ENCODE results near the gene ACOT7.

ACOT7 gene

GRCh38 chr1:6241887-6242740, 151.5 kb downstream of the ACOT7 start:
- Histone ChIP-seq H3K27me3 (ENCODE audit: insufficient read depth, low read length, poor library complexity) (no peaks in the 10 kb centered on the region), H3K9ac (ENCODE audit: low read depth, low read length) (no peak overlapping the region), H3K4me1 (ENCODE audit: insufficient read depth, low read length) (peaks cover 8% of the 10 kb centered on the region), H3K27ac (ENCODE audit: low read length) (no peak overlapping the region), H3K4me3 (ENCODE audit: low read depth in 1 of 2, low read length in 2 of 2) (no peak overlapping the region), H3K4me2 (ENCODE audit: insufficient read depth, low read length) (no peak overlapping the region), H3K79me2 (ENCODE audit: insufficient read depth, low read length) (no peaks in the 10 kb centered on the region), H4K20me1 (ENCODE audit: insufficient read depth, low read length) (peaks cover 26% of the 10 kb centered on the region), H3K9me3 (ENCODE audit: insufficient read depth, low read length, severe bottlenecking) (no peaks in the 10 kb centered on the region), H3K36me3 (ENCODE audit: insufficient read depth, low read length) (no peaks in the 10 kb centered on the region), H2AFZ (ENCODE audit: low read depth, low read length) (no peak overlapping the region)
- no peak for DNase-seq
- TF ChIP-seq CTCF (IDR thresholded peaks at IDR 0.05; ENCODE audit: borderline replicate concordance, extremely low read depth, low read length, poor library complexity, severe bottlenecking) (no peak), EZH2 (IDR thresholded peaks at IDR 0.05; ENCODE audit: borderline replicate concordance, low read depth, low read length, severe bottlenecking) (no peak)
- no peak for ATAC-seq (ENCODE audit: insufficient read depth, low read depth)

GRCh38 chr1:6241107-6241886, 152.3 kb downstream of the ACOT7 start:
- no peak overlapping the region for H3K4me3 ChIP-seq (ENCODE audit: low read depth in 1 of 2, low read length in 2 of 2)
- no peak for DNase-seq
- no peak overlapping the region for H2AFZ ChIP-seq (ENCODE audit: low read depth, low read length)
- peaks cover 12% of the 10 kb centered on the region for H3K4me1 ChIP-seq (ENCODE audit: insufficient read depth, low read length)
- no peak for TF ChIP-seq EZH2 (IDR thresholded peaks at IDR 0.05; ENCODE audit: borderline replicate concordance, low read depth, low read length, severe bottlenecking)
- TF ChIP-seq CTCF (IDR thresholded peaks at IDR 0.05; ENCODE audit: borderline replicate concordance, extremely low read depth, low read length, poor library complexity, severe bottlenecking): no peak
- no peak overlapping the region for H3K27ac ChIP-seq (ENCODE audit: low read length)
- no peaks in the 10 kb centered on the region for H3K79me2 ChIP-seq (ENCODE audit: insufficient read depth, low read length)
- H3K9me3 ChIP-seq (ENCODE audit: insufficient read depth, low read length, severe bottlenecking): no peaks in the 10 kb centered on the region
- no peaks in the 10 kb centered on the region for H3K36me3 ChIP-seq (ENCODE audit: insufficient read depth, low read length)
- H3K4me2 ChIP-seq (ENCODE audit: insufficient read depth, low read length): no peak overlapping the region
- no peak overlapping the region for H3K9ac ChIP-seq (ENCODE audit: low read depth, low read length)
- peaks cover 18% of the 10 kb centered on the region for H4K20me1 ChIP-seq (ENCODE audit: insufficient read depth, low read length)
- ATAC-seq (ENCODE audit: insufficient read depth, low read depth): no peak
- no peaks in the 10 kb centered on the region for H3K27me3 ChIP-seq (ENCODE audit: insufficient read depth, low read length, poor library complexity)

- no peak overlapping the region for H3K9ac ChIP-seq (ENCODE audit: low read depth, low read length)
- H4K20me1 ChIP-seq (ENCODE audit: insufficient read depth, low read length): peaks cover 9% of the 10 kb centered on the region
- H3K4me2 ChIP-seq (ENCODE audit: insufficient read depth, low read length): no peak overlapping the region
- peaks cover 12% of the 10 kb centered on the region for H3K4me1 ChIP-seq (ENCODE audit: insufficient read depth, low read length)
- H3K27ac ChIP-seq (ENCODE audit: low read length): no peak overlapping the region
- H3K27me3 ChIP-seq (ENCODE audit: insufficient read depth, low read length, poor library complexity): no peaks in the 10 kb centered on the region
- no peak overlapping the region for H2AFZ ChIP-seq (ENCODE audit: low read depth, low read length)
- TF ChIP-seq EZH2 (IDR thresholded peaks at IDR 0.05; ENCODE audit: borderline replicate concordance, low read depth, low read length, severe bottlenecking) (no peak), CTCF (IDR thresholded peaks at IDR 0.05; ENCODE audit: borderline replicate concordance, extremely low read depth, low read length, poor library complexity, severe bottlenecking) (no peak)
- no peak for DNase-seq
- no peaks in the 10 kb centered on the region; the same call in 1 of the 2 replicates for H3K36me3 ChIP-seq (ENCODE audit: insufficient read depth, low read length)
- peaks cover 6% of the 10 kb centered on the region for H3K79me2 ChIP-seq (ENCODE audit: insufficient read depth, low read length)
- no peak overlapping the region for H3K4me3 ChIP-seq (ENCODE audit: low read depth in 1 of 2, low read length in 2 of 2)
- no peak for ATAC-seq (ENCODE audit: insufficient read depth, low read depth)
- H3K9me3 ChIP-seq (ENCODE audit: insufficient read depth, low read length, severe bottlenecking): no peaks in the 10 kb centered on the region
These were observed 153.4 kb downstream of the ACOT7 start for GRCh38 chr1:6239950-6240768.
